A549 treated with Mapracorat at 1 μM for 4 hours (cell line): Measurements from ENCODE around the gene G0S2. TPM values are rescaled to one million over a fixed set of nuclear protein-coding genes. Genes with fewer than 3 reads are reported as not detected.

ENCODE experiments used
- total RNA-seq: library from RNA; stranded (reverse); fragments of 200-300 nt; extraction: Qiagen RNA extraction; gene quantifications from 5 replicates; pipeline ENCODE4 v1.2.3, GENCODE V29; 2022

G0S2 gene, protein sequence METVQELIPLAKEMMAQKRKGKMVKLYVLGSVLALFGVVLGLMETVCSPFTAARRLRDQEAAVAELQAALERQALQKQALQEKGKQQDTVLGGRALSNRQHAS
- 3.1 to 5.5 TPM (median 4.0 TPM) in 5 replicates for total RNA-seq

DNA sequence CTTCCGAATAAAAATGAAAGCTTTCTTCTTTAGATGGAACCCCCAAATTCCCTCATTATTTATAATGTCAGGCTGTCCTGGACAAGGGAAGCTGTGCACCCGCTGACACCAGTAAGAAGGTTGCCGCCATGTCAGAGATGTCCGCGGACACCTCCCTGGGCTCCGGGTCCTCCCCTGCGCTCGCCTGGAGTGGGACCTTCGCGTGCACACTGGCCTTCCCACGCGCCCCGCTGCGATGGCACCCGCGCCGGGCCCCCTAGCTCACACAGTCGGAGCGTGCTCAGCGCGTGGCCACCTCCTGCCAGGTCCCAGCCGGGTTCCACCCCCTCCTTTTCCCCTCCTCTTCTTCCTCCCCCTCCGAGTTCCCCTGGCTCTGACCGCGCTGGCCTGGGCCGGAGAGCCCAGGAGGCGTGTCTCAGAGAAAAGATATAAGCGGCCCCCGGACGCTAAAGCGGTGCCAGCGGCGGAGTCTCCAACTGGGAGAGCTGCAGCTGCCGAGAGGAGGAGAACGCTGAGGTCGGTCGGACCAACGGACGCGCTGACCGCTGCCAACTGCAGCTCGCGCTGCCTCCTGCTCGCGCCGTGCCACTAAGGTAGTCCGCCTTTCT, at the start of gene G0S2:
TSS of gene G0S2 (plus strand) at position 456 of the 608 bp plus-strand sequence. CDS start 273 bp downstream, outside the sequence.

DNA sequence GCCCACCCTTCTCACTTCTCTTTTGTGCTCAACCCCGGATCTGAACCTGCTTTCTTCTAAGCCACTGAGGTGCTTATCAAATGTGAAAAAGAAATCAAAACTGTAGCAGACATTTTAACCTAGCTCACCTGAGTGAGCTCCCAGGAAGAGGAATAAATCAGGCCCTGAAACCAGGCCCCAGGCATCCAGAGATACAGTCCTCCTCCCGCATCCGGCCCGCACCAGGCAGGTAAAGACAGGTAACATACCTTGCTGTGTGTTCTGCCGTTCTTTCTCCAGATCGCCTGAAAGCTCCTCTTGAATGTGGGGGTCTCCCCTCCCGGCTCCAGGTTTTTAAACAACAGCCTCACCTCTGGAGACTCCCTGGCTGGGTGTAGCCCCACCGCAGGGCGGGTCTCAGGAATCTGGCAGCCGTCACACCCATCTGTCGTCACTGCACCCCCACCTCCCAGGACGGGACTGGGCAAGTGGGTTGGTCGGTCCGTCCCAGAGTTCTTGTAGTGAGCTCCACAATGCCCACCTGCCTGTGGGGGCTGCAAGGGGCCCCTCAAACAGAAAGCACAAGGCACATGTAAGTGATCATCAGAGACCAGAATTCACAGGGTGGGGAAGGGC, 23.0 kb upstream of the G0S2 start, which contains the start of gene LAMB3:
TSS of gene LAMB3 (minus strand) at position 305 of the 615 bp plus-strand sequence. CDS start 1,481 bp downstream, outside the sequence.

DNA sequence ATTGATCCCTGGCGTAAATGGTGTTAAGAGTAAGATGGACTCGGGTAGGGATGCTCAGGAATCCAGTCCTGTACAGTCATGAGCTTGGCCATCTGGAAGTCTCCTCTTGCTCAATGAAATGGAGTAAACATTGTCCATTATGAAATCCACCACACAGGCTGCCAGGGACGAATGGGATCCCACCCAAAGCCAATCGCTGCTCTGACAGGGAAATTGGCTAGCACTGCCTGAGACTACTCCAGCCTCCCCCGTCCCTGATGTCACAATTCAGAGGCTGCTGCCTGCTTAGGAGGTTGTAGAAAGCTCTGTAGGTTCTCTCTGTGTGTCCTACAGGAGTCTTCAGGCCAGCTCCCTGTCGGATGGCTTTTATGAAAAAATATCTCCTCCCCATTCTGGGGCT, 29.4 kb downstream of the G0S2 start, which contains the start of gene HSD11B1:
TSS of gene HSD11B1 (plus strand) at position 263 of the 400 bp plus-strand sequence. CDS start at position 360, 97 bp downstream.

Other genes starting within 250 kb of the G0S2 start
- gene CAMK1G, start 91.7 kb upstream of the G0S2 start, total RNA-seq, result 0.17 to 0.36 TPM (median 0.27 TPM) in 5 replicates
- gene LAMB3, start 23.0 kb upstream of the G0S2 start, total RNA-seq, result 16.9 to 24.8 TPM (median 20.5 TPM) in 5 replicates
- 0.39 to 0.63 TPM (median 0.43 TPM) in 5 replicates for gene HSD11B1, start 29.4 kb downstream of the G0S2 start, total RNA-seq
- gene TRAF3IP3, start 80.6 kb downstream of the G0S2 start, total RNA-seq, result not detected in 5 replicates
- 1.4 to 1.8 TPM (median 1.4 TPM) in 5 replicates for gene C1orf74, start 109.1 kb downstream of the G0S2 start, total RNA-seq
- gene IRF6, start 130.7 kb downstream of the G0S2 start, total RNA-seq, result 0.14 to 0.22 TPM (median 0.18 TPM) in 5 replicates
- 10.1 to 11.5 TPM (median 11.0 TPM) in 5 replicates for gene UTP25, start 152.6 kb downstream of the G0S2 start, total RNA-seq